ENCODE data around the gene LRIG1. TPM values are rescaled to one million over a fixed set of nuclear protein-coding genes. Genes with fewer than 3 reads are reported as not detected.

LRIG1 gene
- total and polyA plus RNA-seq, 2 of the 8 experiments (the other 6 are each of a cell fraction or from before 2014, with no cell fraction given), result 78.1 to 88.7 TPM

GRCh38 chr3:66487465-66487864 is 13.4 kb downstream of the LRIG1 start:
- Histone ChIP-seq H3K9ac (replicated peaks in 1 of 4; ENCODE audit: extremely low read depth in 1 of 4, low read depth in 3 of 4, low read length in 3 of 4) (no peak overlapping the region), H3K79me2 (ENCODE audit: control insufficient read depth in 1 of 2, insufficient read depth in 2 of 2, low read length in 2 of 2) (peaks cover 59 to 100% of the 10 kb centered on the region in 2 experiments), H3K18ac (ENCODE audit: extremely low read depth, low read length) (no peak overlapping the region), H2BK120ac (replicated peaks; ENCODE audit: low read depth, low read length) (no peak overlapping the region), H3K4me3 (ENCODE audit: extremely low read depth in 1 of 4, insufficient read depth in 2 of 4, low read depth in 3 of 4, low read length in 4 of 4) (no peak overlapping the region), H3K4me1 (replicated peaks in 1 of 4; ENCODE audit: control insufficient read depth in 3 of 4, insufficient read depth in 4 of 4, low read length in 3 of 4) (peaks cover 2 to 48% (median 41%) of the 10 kb centered on the region in 4 experiments), H2BK15ac (ENCODE audit: low read length) (no peak overlapping the region), H3K23ac (ENCODE audit: insufficient read length) (no peak overlapping the region), H2AK5ac (ENCODE audit: low read depth, low read length) (no peak overlapping the region), H4K8ac (ENCODE audit: extremely low read depth, insufficient read depth, low read length) (no peak overlapping the region), H2BK12ac (ENCODE audit: low read depth, low read length) (no peak overlapping the region), H3K4me2 (ENCODE audit: insufficient read depth in 1 of 2, low read depth in 2 of 2, low read length in 2 of 2) (peak overlapping the region in 1 of 2 experiments; percentile 25; a peak in 1 of 4 replicates), H3K4ac (replicated peaks; ENCODE audit: insufficient read length, low read depth, low read length) (no peak overlapping the region), H4K20me1 (replicated peaks in 1 of 2; ENCODE audit: control insufficient read depth in 1 of 2, insufficient read depth in 2 of 2, low read length in 2 of 2) (peaks cover 9 to 25% of the 10 kb centered on the region in 2 experiments), H3K9me3 (ENCODE audit: insufficient read depth in 2 of 2, low read depth in 1 of 2, low read length in 1 of 2) (no peaks in the 10 kb centered on the region), H3K56ac (replicated peaks; ENCODE audit: insufficient read length, low read depth, low read length) (no peak overlapping the region), H2BK20ac (ENCODE audit: low read length) (no peak overlapping the region; the same call in 1 of the 2 replicates), H2AFZ (ENCODE audit: low read length) (no peak overlapping the region), H3K36me3 (ENCODE audit: control insufficient read depth in 2 of 4, insufficient read depth in 4 of 4, low read length in 3 of 4) (no peaks in the 10 kb centered on the region), H4K91ac (replicated peaks; ENCODE audit: insufficient read length, low read length) (no peak overlapping the region), H3K14ac (ENCODE audit: insufficient read length) (no peak overlapping the region), H3K79me1 (ENCODE audit: low read depth, low read length) (peaks cover 18% of the 10 kb centered on the region), H4K5ac (ENCODE audit: insufficient read length, low read depth, low read length) (no peak overlapping the region), H2BK5ac (ENCODE audit: low read depth, low read length) (no peak overlapping the region), H3K27ac (ENCODE audit: low read depth, low read length) (no peak overlapping the region), H3K23me2 (ENCODE audit: low read depth, low read length) (no peaks in the 10 kb centered on the region), H3K27me3 (replicated peaks in 1 of 4; ENCODE audit: control insufficient read depth in 3 of 4, extremely low read depth in 1 of 4, insufficient read depth in 3 of 4, low read length in 3 of 4) (no peaks in the 10 kb centered on the region)
- WGBS, 2 experiments (ENCODE audit: extremely low coverage in 1 of 2, insufficient coverage in 1 of 2, insufficient read length in 1 of 2, insufficient replicate concordance in 2 of 2, low coverage in 1 of 2, low lambda C conversion rate in 2 of 2, missing lambda C conversion rate in 1 of 2), result 89% methylated on average over 5 of the region's 5 CpGs; no CpG with 5 or more reads in 1 of the 2 experiments
- CTCF ChIA-PET (ENCODE audit: partially characterized antibody), result interaction anchor here (1.1 kb wide), 1 partner anchor 12 kb away, joined by 3 read pairs; no protein-coding TSS in a partner anchor
- peak; percentile 19 for FAIRE-seq
- DNase-seq (ENCODE audit: low read depth in 1 of 2, low spot score in 2 of 2), result no peak
- no peak for TF ChIP-seq SP4 (IDR thresholded peaks at IDR 0.05; ENCODE audit: low read length)
- TF ChIP-seq, protein P1, sequence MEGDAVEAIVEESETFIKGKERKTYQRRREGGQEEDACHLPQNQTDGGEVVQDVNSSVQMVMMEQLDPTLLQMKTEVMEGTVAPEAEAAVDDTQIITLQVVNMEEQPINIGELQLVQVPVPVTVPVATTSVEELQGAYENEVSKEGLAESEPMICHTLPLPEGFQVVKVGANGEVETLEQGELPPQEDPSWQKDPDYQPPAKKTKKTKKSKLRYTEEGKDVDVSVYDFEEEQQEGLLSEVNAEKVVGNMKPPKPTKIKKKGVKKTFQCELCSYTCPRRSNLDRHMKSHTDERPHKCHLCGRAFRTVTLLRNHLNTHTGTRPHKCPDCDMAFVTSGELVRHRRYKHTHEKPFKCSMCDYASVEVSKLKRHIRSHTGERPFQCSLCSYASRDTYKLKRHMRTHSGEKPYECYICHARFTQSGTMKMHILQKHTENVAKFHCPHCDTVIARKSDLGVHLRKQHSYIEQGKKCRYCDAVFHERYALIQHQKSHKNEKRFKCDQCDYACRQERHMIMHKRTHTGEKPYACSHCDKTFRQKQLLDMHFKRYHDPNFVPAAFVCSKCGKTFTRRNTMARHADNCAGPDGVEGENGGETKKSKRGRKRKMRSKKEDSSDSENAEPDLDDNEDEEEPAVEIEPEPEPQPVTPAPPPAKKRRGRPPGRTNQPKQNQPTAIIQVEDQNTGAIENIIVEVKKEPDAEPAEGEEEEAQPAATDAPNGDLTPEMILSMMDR (IDR thresholded peaks at IDR 0.05; ENCODE audit: control extremely low read depth in 1 of 3, insufficient read depth in 1 of 3, low read depth in 1 of 3, low read length in 3 of 3), result no peak
- TF ChIP-seq CBX8 (IDR thresholded peaks at IDR 0.05; ENCODE audit: borderline replicate concordance, low read depth, low read length), result no peak
- no peak for TF ChIP-seq SAP30 (IDR thresholded peaks at IDR 0.05; ENCODE audit: insufficient read depth, insufficient replicate concordance, low read length)
- POLR2A ChIA-PET (ENCODE audit: partially characterized antibody), result interaction anchor here (1.6 kb wide), 1 partner anchor 13 kb away, joined by 6 read pairs; no protein-coding TSS in a partner anchor
